HG02938 (cell line): ENCODE results near the gene TBC1D8.
A peak's percentile ranks its signal among the peaks of the same experiment; 100 is the strongest.

ENCODE experiments used
- ATAC-seq: cut with Tn5 transposase; IDR thresholded peaks from one replicate; pipeline ENCODE4 v1.9.1; 2021; ENCODE audit warnings: mild to moderate bottlenecking, moderate library complexity; ENCODE audit not compliant: unreplicated experiment

TBC1D8 gene

DNA sequence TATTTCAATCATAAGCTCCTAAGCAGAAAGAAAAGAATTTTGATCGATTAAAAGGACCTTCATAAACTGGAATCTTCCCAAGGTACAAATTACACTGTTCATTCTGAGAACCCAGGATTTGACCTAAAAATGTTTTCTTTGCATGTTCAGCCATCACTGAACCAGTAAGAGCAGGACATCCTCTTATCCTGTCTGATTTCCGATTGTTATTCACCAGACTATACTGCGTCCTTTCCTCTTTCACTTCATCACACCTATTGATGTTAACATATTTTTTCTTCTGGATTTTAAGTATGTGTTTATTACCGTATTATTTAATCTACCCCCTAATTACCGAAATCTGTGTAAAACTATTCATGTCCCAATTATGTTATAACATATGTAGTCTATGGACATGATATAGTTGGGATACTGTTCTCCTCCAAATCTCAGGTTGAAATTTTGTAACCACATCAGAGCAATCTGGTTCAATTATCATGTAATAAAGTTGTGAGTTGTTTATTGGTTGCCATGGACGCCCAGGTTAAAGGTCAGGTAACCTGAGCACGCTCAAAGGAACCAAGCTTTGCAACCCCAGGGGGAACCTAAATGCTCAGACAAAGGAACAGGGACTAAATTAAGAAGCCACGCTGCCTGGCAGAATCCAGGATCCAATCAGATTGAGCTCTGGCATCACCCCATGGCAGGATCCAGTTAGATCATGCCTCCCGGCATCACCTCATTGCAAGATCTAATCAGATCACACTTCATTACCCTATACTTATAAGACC is 11.6 kb upstream of the TBC1D8 start:
- ATAC-seq: no peak

DNA sequence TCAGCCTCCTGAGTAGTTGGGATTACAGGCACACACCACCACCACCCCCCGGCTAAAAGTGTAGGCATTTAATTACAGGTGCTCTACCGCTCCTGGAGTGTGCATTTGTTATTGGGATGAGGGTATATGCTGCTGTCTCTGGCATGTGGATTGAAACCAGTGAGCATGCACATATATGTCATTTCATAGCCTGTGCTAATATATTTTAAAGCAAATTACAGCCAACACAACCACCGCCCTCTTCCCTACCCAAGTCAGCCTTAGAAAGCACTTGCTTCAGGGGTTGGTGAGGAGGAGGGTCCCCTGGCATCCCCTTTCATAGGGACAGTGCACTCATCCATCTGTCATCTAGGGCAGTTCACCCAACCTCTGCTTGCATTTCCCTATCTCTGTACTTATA is 10.5 kb upstream of the TBC1D8 start:
- no peak for ATAC-seq

DNA sequence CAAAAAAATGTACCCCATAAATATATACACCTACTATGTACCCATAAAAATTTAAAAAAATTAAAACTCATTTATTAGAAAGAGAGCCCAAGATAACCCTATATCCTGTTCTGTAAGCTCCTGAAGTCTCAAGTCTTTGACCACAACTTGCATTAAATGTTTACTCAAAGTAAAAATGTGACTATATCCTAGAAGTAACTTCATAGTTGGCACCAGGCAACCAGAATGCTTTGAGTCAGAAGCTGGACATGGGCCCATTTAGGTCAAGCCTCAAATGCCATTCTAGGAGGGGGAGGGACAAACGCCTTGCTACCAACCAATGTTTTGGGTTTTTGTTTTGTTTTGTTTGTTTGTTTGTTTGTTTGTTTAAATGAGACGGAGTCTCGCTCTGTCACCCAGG is 9.3 kb upstream of the TBC1D8 start:
- no peak for ATAC-seq

DNA sequence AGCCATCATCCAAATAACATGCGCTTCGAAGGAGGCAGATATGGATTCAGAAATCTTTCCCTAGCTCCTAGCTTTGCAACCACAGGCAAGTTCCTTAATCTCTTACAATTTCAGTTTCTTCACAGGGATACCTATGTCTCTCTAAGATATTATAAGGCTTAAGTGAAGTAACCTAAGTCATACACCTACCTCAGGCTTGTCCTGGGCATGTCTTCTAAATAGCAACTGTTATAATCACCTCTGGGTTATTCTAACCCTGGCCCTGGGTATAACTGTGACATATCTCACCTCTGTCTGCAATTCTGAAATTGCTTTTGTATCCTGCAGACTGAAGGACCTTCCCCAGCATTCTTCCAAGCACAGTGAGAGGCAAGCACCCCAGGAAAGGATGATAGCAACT is 8.3 kb upstream of the TBC1D8 start:
- no peak for ATAC-seq

DNA sequence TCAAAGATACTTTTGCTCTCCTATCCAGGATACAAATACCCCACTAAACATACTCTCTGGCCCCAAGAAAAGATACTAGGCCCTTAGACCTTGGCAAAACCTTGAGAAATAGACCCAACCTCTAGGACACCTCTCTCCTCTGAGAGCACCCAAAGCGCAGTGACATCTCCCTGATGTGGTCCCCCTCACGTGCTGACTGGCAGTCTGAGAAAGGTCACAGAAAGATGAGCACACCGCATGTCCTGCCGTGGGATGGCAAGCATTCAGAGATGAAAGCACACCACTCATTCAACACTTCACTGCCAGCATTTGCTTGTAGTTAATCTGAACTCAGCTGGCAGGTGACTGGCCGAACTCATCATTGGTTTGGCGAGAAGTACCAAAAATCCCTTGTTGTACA is 6.1 kb upstream of the TBC1D8 start:
- ATAC-seq: no peak

DNA sequence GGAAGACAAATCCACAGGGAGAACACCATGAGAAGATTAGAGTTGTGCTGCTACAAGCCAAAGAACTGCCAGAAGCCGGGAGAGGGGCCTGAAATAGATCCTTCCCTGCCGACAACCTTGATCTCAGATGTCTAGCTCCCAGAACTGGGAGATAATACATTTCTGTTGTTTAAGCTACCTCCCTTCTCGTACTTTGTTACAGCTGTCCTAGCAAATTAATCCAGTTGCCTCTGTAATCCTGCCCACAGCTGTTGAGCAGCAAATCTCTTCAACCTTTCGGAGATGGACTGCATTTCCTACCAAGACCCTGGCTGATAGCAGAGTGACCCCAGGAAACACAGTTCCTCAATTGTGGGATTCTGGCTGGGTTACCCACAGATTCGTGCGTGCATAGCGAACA is 2.6 kb upstream of the TBC1D8 start:
- ATAC-seq: no peak

DNA sequence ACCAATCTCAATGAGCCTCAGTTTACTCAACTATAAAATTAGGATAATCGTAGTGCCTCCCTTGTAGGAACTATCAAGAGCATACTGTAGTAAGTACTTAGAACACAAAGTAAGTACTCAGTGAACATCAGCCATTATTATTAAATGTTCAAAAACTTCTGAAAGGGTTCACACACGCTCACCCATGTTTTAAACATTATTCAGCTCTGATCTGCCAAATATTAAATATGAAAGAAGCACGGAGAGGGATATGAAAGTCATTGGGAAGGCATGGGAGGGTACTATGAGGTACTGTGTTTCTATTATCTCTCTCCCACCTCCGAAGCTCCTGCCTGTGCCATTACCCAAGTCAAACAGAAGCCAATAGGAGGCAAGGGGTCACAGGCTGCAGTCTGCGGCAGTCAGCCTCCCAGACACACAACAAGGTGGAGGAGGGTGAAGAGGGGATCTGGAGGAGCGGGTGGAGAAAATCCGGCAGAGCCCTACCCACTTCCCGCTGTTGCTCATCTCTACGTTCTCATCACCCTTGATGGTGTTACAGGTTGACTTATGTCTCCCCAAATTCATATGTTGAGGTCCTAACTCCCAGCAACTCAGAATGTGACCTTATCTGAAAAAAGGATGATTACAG is 2.0 kb upstream of the TBC1D8 start:
- ATAC-seq: no peak

DNA sequence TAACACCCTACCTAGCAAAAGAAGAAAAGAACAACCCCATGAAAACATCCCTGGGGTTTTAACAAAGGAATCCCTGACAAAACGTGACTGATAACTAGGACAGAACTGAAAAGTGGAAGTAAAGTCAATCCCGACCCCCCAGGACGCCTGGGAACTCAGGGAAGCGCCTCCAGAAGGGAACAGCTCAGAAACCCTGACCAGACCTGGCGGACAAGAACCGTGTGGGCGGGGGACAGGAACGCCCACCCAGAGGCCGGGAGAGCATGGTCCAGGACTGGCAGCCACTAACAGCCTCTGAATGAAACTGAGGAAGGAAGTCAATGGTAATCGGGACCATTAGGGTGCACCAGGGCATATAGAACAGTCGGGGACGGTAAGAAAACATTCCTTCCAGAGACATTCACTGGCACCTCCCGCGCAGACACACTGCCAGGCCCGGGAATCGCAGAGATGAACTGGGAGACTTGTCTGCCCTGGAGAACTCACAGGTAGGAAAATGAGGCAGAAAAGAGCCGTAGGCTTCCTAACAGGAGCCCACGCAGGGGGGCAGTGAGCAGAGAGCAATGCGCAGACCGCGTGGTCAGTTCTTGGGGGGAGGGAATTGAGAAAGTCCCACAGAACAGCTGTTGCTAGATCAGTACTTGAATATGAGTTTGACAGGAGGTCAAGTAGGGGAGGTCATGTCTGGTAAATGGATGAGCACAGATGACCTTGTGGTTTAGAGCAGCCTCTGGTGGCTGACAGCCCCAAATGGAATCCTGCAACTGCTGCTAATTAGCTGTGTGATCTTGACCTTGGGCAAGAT is 1.3 kb upstream of the TBC1D8 start:
- peak; percentile 78 for ATAC-seq

DNA sequence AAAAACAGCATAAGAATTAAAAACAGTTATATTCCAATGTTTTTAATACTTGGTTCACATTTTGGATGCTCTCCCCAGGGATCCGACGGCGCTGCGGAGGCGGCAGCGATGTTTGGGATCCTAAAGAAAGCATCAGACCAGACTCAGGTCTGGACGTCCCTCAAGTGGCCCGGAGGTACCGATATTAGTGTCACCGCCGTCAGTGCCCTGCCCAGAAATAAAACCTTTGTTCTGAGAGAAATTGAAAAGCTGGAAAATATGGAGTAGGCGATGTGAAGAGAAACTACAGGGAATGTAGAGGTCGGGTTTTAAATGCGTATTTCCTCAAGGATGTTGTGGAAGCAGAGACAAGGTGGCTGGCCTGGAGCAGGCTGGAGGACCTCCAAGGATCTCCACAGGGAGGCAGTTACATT is 683 bp upstream of the TBC1D8 start:
- no peak for ATAC-seq

DNA sequence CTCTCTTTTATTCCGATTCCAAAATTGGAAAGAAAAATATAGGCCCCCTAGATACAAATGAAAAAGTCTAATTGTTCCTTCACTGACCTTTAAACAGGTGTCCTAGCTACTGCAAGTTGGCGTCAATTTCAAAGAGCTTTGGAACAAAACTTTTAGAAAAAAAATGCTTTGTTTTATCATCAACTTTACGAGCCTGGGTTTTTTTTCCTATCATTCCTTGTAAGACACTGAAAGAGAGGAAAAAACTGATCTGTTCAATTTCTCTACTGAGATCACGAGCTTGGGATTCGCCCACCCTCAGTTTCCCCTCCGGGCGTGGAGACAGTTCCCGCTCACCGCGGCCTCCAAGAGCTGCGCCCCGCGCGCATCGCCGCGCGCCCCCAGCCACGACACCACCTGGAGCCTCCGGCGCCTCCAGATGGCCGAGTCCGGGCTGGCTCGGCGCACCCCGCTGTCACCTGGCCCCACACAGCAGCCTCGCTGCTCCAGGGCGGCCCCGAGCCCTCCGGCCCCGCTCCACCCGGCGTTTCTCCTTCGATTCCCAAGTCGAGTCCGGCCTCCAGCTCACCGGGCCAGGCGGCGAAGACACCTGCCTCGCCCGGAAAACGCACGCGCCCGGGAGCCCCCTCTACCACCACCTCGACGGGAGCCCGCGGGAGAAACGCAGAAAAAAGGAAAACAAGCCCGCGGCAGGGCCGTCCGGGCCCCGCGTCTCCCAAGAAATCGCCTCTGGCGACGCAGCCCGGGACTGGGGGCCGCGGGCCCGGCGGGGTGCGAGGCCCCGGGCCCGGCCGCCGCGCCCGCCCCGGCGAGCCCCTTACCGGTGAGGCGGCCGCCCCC is 656 bp downstream of the TBC1D8 start:
- peak; percentile 3 for ATAC-seq

DNA sequence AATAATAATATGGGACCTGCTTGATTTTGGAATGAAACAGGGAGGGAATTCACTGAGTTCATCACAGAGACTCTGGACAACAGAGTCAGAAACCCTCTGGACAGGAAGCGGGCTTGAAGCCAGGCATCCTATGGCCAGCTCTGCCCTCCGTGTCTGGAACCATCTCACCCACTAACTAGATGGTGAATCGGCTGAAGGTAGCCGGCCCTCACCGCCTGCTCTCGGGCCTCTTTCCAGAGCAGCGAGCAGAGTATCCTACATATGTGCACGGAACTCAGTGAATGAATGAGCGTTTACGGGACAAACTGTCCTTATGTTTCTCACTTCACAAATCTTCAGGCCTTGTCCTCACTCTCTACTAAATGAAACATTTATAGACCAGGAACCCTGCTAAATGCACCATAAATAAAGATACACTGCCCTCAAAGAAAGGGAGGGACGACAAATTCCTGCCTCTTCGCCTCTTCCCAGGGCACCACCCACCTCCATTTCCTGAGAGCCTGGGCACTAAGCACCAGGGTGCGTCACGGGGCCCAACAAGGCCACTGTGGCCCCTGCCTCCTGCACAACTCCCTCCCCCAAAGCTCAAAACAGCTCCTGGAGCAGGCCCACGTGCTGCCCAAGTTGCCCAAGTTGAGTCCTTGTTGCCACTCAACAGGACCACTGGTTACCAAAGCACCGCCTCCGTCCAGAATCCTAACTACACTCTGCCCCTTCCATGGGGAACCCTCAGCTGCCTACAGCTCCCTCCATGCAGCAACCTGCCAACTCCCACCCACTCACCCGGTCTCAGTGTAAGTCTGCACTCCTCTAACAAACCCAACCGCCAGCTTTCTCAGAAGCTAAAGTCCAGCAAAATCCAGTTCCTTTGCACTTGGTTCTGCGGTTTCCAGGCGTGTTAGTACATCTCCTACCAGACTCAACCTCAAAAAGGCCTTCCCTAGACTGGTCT is 1.7 kb downstream of the TBC1D8 start:
- no peak for ATAC-seq

DNA sequence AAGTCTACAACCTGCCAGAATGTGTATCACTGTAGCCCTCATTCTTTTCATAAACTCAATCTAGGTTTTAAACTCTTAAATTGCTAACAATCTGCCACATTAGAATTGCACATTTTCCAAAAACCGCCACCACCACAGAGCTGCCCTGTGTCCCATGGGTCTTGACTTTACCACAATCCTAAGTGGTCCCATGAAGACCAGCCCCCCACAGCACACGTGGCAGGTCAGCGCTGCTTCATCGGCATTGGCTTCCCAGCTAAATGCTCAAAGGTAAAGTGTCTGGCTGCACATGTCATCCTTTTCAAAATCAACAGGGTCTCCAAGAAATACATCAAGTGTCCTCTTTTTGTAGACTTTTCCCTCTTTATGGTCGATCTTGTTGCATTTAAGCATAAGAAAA is 2.4 kb downstream of the TBC1D8 start:
- ATAC-seq: no peak

DNA sequence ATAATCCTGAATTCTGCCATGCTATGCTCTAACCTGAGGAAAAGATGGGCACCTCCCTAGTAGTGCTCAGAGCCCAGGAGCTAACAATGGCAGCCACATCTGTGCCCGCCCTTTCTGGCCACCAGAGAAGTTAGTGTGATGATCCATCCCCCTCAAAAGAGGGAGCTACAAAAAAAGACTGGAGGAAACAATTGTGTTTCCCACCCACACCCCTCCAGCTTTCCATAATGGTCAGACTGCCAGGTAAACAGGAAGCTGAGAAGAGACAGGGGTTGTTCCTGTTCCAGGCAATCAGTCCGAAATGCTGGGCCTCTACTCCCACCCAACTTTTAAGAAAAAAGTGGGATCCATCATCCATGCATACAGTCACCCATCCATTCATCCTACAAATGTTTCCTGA is 3.2 kb downstream of the TBC1D8 start:
- ATAC-seq: no peak

DNA sequence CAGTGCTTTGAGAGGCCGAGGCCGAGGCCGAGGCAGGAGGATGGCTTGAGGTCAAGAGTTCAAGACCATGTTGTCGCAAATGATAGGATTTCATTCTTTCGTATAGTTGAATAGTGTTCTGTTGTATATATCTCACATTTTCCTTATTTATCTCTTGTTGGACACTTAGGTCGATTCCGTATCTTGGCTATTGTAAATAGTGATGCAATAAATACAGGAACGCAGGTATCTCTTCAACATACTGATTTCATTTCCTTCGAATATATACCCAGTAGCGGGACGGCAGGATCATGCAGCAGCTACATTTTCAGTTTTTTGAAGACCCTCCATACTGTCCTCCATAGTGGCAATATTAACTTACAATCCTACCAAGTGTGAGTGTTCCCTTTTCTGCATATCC is 4.1 kb downstream of the TBC1D8 start:
- ATAC-seq: no peak

DNA sequence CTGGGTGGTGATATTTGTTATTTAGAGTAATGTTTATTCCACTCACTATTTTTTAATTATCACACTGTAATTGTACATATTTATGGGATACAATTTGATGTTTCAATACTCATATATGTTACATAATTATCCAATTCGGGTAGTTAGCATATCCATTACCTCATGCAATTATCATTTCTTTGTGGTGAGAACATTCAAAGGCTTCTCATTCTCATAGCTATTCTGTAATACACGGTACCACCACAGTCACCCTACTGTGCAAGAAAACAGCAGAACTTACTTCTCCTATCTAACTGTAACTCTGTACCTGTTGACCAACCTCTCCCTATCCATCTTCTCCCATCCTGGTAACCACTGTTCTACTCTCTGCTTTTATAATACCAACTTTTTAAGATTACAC is 4.6 kb downstream of the TBC1D8 start:
- ATAC-seq: no peak

DNA sequence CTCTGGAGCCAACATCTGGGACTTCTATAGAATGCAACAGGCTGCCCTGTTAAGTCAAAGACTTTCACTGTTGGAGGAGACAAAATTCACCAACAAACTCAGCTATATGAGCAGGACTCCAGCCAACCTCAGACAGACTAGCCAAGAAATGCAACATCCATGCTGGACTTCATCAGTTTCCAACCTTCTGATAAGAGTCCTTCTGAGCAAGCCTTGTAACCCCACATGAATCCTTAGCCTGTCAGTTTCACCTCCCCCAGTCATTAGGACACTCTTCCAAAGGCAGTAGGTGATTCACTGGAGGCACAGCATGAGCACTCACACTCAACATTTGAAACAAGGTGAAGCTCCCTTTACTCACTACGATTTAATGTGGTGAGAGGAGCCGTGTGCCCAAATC is 5.8 kb downstream of the TBC1D8 start:
- no peak for ATAC-seq

DNA sequence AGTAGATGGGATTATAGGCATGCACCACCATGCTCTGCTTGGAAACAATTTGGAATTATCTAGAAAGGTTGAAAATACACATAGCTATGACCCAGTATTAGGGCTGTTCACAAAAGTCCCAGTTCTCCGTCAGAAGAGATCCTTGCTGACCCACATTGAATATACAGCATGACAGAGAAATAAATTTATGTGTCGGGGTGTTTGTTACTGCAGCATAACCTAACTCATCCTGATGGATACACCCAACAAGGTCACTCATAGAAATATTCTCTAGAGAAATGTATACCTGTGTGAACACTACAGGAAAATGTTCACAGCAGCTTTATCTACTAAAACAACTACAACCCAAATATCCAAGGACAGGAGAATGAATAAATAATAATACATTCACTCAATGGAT is 9.0 kb downstream of the TBC1D8 start:
- ATAC-seq: no peak

DNA sequence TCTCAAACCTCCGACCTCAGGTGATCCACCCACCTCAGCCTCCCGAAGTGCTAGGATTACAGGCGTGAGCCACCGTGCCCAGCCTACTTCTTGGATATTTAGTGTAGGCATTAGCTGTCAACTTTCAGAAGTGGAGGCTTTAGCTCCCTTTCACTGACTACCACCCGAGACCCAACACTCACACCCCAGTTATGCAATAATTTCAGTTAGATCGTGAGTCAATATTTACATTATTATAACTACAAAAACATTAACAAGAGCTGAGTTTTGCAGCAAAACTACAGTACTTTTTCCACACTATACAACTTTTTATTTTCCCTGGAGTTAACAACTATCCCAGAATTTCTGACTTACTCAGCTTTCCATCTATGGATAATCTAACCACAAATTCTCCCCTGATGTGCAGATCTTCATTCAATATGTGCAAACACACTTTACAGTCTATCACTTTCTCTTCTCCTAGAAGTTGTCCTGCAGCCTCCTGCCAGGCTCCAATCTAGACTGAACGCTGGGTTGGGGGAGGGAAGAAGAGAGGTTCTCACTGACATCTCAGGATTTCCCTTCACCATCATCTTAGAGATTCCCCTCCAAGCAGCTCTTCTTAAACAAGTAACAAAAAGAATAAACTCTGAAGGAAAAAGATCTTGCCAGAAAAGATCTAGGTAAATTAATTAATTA is 10.1 kb downstream of the TBC1D8 start:
- no peak for ATAC-seq

DNA sequence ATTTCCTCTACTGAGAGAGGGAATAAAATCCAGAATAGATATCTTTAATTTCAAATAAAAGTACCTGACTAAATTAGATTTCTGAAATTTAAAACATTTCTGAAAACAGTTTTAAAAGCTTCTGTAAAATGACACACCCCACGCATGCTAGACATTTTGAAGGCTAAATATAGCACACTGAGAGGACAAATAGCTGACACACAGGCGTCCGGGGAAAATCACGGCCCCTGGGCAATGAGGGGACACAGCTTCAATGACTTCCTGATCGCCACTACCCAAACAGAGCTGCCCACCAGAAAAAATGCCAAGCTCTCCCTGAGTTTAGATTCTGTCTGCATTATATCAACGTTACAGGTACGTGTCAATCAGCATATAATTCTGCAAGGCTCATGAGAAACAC is 10.9 kb downstream of the TBC1D8 start:
- ATAC-seq: no peak
